C4-2B (cell line): ENCODE results near the gene CTIF.

Experiments used
- CTCF ChIP-seq: fragments of 450-650 bp; conservative IDR thresholded peaks from 2 replicates; pipeline ENCODE4 v1.5.1; 2017; ENCODE audit warnings: mild to moderate bottlenecking
- ZFX ChIP-seq: fragments of 450-650 bp; IDR thresholded peaks from 2 replicates; pipeline ENCODE4 v1.6.1; 2017

- TF ChIP-seq CTCF: no peak
- no peak for TF ChIP-seq ZFX
Measured at GRCh38 chr18:48600046-48600445, 61.2 kb downstream of the CTIF start.
